Vagina (tissue), 2 donors: Measurements from ENCODE around the gene DGKQ.

Experiments used
- CTCF ChIP-seq, 3 experiments: fragments of 450-650 bp in 2 of 3; fragments of 200-600 bp in 1 of 3; sonication (generic) in 1 of 3; IDR thresholded peaks; one replicate each; pipeline ENCODE4 v1.5.1; 2017 to 2019; ENCODE audit warnings: antibody characterized with exemption in 3 of 3, mild to moderate bottlenecking in 2 of 3, moderate library complexity in 2 of 3
- POLR2A ChIP-seq, 2 donors: fragments of 450-650 bp; IDR thresholded peaks; one replicate each; pipeline ENCODE4 v1.6.1; 2017; ENCODE audit warnings: antibody characterized with exemption in 2 of 2, mild to moderate bottlenecking in 2 of 2, moderate library complexity in 2 of 2
- POLR2AphosphoS5 ChIP-seq, 2 donors: sonication (generic); formaldehyde crosslinking; IDR thresholded peaks; one replicate each; pipeline ENCODE4 v1.9.0; 2017; ENCODE audit warnings: antibody characterized with exemption in 2 of 2, mild to moderate bottlenecking in 2 of 2, low read depth in 1 of 2; ENCODE audit not compliant: insufficient read depth in 1 of 2

- TF ChIP-seq CTCF (IDR thresholded peaks at IDR 0.05) (no peak), POLR2AphosphoS5 (IDR thresholded peaks at IDR 0.05; ENCODE audit: insufficient read depth in 1 of 2, low read depth in 1 of 2) (no peak), POLR2A (IDR thresholded peaks at IDR 0.05) (no peak)
These were observed 33.5 kb upstream of the DGKQ start for GRCh38 chr4:1006856-1007255.
